HG03025 (cell line): ENCODE results near the gene SPAG6.
"Not testable (repeated sequence)": the region's sequence is repeated elsewhere in the genome, so short reads cannot be mapped to it uniquely, and the experiment has no call there.

Experiments
- ATAC-seq: cut with Tn5 transposase; IDR thresholded peaks from one replicate; pipeline ENCODE4 v1.9.1; 2021; ENCODE audit warnings: mild to moderate bottlenecking, moderate library complexity; ENCODE audit not compliant: unreplicated experiment, low FRiP score

Gene SPAG6

DNA sequence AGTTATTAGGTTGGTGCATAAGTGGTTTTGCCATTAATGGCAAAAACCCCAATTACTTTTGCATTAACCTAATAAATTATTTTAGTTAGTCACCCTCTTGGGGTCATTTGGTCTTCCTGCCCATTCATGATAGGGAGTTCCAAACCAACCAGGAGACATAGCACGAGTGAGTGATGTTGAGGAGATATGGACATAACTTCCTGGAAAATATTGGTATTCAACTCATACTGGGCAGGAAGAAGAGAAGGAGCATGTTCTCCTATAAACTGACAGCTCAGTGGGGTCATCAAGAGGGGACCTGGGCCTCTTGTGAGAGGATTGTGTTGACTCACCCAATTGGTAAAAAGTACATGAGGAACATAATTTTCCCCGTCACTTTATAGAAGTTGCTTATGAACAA, 23.7 kb downstream of the SPAG6 start:
- ATAC-seq: no peak

DNA sequence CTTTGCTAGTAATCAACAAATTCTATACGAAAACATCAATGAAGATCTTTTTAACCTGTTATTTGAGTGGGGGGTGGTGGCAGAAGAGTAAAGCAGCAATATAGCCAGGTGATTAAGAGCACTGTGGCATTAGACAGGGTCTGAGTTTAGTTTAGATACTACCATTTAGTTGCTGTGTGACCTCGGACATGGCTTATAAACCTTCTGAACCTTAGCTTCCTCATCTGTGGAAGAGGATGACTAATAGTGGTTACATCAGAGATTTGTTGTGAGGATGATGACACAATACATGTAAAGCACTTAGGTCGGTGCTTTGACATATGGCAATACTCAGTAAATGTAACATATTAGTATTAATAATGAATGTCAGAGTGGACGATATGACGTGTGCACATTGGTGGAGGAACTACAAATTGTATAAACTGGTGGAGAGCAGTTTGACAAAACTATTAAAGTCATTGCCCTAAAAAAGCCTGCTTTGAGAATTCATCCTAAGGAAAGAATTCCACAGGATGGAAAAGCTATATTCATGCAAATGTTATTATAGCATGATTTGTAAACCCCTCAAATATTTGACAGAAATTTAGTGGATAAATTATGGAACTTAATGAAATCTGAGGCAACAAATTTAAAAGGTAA, 24.3 kb downstream of the SPAG6 start:
- ATAC-seq: no peak

DNA sequence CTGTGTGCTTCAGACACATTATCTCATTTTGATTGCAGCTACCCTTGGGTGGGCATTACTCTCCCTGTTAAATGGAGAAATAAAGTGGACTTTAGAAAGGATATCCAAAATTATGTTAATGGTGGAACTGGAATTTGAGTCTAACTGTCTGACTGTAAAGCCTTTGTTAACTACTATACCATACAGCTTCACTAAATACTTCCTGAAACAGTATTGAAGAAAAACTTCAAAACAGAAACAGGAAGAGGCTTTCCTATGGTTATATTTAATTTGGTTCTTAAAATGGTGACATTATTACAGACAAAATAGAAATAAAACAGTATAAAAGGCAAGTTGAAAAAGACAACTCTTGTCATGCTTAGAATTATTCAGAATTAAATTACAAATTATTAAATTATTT, 25.0 kb downstream of the SPAG6 start:
- no peak for ATAC-seq

DNA sequence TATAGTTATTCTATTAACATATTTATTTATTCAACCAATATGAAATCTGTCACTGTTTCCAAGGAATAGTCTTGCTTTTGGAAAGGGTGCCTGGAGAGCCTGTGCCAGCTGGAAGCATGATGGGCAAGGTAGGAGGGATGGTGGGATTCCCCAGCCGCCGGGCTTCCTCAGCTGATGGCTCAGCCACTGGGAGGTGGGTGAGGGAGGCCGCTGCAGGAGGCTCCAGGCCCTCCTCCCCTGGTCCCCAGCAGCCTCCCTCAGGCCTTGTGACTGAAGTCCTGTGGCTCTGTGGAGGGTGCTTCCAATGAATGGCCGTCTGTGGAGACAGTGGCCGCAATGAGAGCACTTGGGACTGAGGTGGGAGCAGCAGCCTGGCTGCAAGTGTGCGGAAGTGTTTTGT, 27.0 kb downstream of the SPAG6 start:
- no peak for ATAC-seq

DNA sequence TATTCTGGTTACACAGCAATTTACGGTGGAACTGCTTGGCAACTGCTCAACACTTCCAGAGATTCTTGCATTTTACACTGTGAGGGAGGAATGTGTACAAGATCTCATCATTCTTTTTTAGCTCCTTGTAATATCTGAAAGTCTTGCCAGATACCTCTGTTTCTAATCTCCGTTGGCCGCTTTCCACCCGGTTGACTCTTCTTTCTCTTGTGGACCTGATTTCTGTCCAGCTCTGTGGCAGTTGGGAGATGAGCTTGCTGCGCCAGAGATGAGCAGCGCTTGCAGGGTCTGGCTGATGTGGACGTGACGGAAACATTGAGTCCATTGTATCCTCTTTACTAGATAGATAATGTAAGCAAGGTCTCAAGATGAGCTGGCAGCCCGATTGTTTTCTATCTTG, 27.6 kb downstream of the SPAG6 start:
- no peak for ATAC-seq

DNA sequence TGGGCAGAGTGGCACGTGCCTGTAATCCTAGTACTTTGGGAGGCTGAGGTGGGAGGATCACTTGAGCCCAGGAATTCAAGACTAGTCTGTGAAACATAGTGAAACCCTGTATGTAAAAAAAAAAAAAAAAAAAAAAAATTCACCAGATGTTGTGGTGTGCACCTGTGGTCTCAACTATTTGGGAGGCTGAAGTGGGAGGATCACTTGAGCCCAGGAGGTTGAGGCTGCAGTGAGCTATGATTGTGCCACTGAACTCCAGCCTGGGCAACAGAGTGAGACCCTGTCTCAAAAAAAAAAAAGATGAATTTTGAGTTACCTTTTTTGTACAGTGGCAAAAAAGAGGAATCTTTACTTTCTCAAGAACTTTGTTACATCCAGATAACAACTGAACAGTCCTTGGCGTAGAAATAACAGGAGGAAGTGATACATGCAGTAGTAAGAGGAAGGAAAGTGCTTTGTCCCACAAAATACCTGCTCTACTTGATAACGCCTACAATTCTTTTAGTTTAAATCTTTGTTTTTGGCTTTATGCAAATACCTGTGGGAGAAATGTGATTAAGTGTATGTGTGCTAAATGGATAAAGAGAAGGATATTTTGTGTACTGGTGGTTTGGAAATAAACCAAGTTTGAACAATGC, 29.3 kb downstream of the SPAG6 start:
- ATAC-seq: no peak

DNA sequence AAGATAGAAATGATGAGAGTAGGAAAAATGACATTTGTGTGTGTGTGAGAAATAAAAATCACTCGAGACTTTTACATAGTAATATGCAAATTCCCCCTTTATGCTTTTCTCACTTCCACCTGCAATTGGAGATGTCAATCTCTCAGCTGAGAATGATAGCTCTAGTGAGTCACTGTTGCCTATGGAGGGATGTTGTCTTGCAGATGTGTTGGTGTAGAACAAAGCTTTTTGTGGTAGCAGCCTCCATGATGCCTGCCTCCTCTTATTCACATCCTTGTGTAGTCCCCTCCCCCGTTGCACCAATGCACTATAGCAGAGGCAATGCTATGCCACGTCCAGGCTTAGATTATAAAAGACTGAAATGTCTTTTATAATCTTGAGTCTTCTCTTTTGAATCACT, 33.8 kb downstream of the SPAG6 start:
- peak; percentile 60 for ATAC-seq

DNA sequence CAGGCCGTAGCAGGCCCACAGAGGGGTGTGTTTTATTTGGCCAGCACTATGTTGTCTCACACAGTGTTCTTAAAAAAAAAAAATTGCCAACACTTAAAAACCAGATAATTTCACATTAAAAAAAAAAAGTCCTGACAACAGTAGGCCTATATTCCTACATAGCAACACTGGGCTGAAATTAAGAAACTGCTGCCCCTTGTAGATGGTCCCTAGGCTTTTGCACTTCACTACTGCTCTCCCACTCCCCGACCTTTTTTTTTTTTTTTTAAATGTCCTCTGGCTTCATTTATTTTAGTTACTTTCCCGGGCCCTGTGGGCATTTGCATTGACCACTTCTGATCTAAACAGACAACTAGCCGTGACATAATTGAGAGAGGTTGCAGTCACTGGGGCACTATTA, 36.0 kb downstream of the SPAG6 start:
- no peak for ATAC-seq

DNA sequence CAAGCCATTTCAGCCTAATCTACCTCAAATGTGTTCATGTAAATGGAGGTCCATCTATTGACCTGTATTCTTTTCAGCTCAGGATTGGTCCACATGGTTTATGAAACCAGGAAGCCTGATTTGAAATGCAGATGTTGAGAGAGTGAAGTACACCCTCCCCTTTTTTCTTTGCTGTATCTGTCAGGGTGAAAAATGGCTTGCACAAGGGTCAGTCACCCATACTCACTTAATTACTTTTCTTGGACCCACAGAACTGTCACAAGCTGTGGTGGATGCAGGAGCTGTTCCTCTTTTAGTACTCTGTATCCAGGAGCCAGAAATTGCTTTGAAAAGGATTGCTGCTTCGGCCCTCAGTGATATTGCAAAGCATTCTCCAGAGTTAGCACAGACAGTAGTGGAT, 41.2 kb downstream of the SPAG6 start:
- no peak for ATAC-seq

DNA sequence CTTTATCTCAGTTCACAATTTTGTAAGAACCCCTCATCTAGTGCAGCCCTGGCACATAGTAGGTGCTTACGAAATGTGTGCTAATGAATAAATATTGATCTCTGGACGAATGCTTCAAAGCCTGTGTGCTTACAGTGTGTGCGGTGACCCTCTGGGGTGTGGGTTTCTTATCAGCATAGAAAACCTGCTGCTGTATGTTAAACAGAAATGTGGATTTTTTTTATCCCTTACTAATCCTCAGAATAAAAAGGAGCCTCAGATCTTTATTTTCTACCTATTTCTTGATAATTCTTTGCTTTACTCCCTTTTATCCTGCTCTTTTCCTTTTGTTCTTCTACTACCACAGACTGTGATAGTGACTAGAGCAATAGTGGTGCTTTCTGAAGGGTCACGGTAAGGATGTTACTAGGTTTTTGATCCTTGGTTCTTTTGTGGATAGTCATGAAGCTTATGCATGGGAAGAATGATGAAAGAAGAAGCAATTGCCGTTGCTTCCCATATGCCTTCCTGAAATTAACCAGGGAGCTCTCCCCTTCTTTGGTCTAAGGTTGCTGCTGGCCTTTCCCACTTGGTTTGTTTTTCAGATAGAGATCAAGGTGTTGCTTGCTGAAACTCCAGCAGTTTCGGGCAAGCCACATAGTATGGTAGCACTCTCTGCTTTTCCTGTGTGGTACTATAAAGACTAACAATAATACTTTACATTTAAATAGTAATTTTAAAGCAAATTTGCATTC, 44.7 kb downstream of the SPAG6 start:
- no peak for ATAC-seq

DNA sequence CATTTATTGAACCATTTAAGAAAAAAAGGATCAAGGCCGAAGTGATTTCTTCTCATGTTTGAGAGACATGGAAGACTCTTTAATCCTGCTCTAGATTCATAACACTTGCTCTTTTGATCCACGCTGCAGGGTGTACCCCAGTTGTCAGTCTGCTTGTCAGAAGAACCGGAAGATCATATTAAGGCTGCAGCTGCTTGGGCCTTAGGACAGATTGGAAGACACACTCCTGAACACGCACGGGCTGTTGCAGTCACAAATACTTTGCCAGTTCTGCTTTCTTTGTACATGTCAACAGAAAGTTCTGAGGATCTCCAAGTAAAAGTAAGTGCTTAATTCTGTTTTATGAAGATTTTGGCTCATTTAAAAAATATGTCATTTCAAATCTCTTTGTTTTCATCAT, 46.3 kb downstream of the SPAG6 start:
- ATAC-seq: no peak

DNA sequence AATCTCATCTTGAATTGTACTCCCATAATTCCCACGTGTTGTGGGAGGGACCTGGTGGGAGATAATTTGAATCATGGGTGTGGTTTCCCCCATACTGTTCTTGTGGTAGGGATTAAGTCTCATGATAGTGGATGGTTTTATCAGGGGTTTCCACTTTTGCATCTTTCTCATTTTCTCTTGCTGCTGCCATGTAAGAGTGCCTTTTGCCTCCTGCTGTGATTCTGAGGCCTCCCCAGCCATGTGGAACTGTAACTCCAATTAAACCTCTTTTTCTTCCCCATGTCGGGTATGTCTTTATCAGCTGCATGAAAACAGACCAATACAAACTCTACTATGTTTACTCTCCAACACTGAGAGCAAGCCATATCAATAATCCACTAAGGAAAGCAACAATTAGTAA, 50.9 kb downstream of the SPAG6 start:
- ATAC-seq: not testable (repeated sequence)

DNA sequence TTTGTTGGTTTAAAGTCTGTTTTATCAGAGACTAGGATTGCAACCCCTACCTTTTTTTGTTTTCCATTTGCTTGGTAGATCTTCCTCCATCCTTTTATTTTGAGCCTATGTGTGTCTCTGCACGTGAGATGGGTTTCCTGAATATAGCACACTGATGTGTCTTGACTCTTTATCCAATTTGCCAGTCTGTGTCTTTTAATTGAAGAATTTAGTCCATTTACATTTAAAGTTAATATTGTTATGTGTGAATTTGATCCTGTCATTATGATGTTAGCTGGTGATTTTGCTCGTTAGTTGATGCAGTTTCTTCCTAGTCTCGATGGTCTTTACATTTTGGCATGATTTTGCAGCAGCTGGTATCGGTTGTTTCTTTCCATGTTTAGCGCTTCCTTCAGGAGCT, 61.6 kb downstream of the SPAG6 start:
- ATAC-seq: not testable (repeated sequence)

DNA sequence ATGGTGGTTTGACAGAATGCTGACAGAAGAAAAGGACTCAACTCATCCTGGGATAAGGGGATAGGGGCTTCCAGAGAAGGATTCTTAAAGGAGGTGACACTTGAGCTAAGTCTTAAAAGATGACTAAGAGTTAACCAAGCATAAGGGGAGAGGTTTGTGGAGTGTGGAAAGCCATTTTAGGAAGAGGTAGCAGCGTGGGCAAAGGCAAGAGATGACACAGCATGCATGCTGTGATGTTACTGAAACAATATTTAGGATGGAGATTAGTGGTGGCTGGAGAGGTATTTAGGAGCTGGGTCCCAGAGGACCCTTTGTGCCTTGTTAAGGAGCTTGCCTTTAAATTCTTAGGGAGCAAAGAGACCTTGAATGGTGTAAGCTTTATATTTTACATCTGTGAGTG, 65.1 kb downstream of the SPAG6 start:
- no peak for ATAC-seq

DNA sequence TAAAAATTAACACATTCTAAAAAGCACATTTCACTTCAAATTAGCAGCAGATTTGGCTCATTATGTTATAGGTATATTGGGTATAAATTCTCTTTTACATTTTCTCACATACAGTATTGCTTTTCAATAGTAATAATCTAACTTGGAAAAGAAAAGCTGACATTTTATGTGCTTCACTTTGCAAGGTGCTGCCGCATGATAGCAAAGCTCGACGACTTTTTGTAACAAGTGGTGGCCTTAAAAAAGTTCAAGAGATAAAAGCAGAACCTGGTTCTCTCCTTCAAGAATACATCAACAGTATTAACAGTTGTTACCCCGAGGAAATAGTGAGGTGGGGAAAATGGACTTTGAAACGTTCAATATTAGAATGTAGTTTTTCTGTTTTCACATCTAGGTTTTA, 65.5 kb downstream of the SPAG6 start:
- ATAC-seq: no peak

DNA sequence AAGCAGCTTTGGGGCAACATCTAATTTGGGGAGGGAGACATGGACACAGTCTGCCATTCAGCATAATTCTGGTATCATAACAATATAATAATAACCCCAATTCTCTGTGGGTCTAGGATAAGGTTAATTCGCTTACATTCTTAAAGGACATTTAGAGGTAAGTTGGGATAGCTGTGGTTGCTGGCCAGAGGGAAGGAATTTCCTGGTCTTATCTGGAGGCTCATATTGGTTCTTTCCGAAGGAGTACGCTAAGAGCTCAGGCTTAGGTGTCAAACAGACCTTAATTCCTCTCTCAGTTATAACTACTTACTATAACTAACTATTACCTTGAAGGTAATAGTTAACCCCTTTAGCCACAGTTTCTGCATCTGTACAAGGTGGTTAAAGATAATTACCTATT, 68.8 kb downstream of the SPAG6 start:
- ATAC-seq: no peak

DNA sequence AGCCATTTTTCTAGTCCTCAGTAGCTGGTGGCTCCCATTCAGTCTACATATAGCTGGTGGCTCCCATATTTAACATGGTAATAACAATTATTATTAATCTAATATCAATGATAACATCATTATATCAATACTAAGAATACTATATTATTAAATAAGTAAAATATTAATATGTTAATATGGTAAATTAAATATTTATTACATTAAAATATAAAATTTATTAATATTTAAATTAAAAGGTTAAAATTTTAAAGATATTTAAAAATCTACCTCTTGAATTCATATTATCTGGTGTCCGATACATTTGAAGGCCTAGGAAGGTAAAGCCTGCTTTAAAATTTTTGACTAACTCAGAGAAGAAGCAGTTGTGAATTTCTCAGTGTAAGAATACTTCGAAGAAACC, 69.8 kb downstream of the SPAG6 start:
- no peak for ATAC-seq

DNA sequence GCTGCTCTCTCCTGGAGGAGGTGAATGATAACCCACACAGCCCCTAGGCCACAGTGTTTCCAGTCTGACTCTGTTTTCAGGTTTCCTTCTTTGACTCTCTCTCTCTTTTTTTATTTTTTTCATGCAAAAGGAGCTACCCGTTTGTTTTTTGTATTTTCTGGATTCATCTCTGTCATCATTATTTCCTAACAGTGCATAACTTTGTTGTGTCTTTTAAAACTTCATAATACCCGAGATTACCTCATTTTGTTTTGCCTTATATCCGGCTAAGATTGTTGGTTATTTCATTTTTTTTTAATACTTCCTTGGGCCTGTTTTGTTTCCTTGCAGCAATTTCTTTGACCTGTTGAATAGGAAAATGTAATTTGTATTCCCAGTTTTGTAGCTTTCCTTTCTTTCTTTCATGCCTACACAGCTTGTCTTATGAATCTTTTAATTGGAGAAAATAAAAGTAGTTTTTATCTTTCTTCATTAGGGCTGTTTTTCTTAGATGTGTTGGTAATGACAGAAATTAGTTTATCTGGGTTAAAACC, 72.5 kb downstream of the SPAG6 start:
- ATAC-seq: no peak

DNA sequence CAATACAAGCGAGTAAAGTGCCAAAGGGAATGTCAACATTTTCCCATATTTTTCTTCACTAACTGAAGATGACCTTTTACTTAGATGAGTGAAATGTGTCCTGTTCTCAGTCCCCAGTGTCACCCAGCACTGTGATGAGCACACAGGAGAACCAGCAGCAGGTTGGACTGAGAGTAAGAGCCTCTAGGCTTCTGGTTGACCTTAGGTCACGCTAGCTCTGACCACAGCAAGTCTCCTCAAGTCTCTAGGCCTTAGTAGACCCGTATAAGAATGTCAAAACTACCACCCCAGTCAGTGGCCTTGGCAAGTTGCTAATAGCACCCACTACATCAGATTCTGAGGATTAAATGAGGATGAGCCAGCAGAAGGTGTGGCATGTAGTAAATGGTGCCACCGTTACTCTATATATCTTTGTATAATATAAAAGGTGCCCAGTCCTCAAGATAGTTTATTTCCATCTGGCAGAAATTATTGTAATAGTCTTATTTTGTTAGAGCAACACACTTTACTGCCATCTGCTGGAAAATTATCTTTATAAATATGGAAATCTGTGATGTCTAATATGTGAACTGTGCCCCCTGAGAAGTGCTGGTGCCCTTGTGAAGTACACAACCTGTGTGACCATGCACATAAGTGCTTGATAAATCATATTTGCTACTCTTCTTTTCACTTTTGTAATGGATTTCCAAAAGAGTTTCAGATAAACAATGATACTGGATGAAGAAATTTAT, 75.7 kb downstream of the SPAG6 start:
- no peak for ATAC-seq

DNA sequence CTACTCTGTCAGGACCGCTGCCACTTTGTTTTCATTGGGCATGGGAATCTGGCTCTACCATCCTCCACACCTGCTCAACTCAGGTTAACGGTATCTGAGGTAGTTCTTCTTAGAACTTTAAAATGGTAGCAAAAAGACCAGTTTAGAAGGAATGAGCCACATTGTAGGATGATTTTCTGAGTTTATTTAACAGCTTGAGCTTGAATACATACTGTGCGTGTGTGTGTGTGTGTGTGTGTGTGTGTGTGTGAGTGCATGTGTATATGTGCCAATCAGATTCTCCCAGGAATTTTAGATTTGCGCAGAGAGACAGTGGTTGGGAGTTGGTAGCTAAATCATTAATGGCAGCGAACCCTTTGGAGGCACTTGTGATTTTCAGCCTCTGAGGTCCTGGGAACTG, 81.4 kb downstream of the SPAG6 start:
- ATAC-seq: no peak

DNA sequence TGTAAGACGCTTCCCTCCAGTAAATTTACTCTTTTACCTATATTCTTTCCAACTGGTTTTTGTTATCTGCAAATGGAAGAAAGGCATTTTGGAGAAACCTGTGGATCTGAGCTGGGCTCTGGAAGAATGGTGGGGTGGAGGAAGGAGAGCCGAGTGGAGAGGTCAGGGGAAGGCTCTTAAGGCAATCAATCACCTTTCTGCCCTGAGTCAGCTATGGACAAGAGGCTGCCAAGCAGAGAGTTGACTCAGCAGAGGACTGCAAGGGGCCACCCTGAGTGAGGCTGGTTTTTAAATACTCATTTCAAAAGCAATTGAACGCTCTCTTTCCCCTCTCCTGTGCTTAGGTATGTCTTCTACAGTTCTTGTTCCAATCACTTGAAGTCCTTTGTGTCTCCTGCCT, 81.8 kb downstream of the SPAG6 start:
- ATAC-seq: no peak
